Testis (tissue), 2 donors: Measurements from ENCODE around the gene LRMDA.

ENCODE experiments used
- POLR2A ChIP-seq: fragments of 450-650 bp; IDR thresholded peaks from one replicate; pipeline ENCODE4 v1.6.1; 2017; ENCODE audit warnings: antibody characterized with exemption, mild to moderate bottlenecking, moderate library complexity
- TF ChIP-seq, protein P1 (sequence below), 3 experiments: fragments of 450-650 bp in 2 of 3; fragments of 200-600 bp in 1 of 3; sonication (generic) in 1 of 3; IDR thresholded peaks; one replicate each; pipeline ENCODE4 v1.5.1; 2016 to 2019; ENCODE audit warnings: antibody characterized with exemption in 3 of 3, mild to moderate bottlenecking in 2 of 3, moderate library complexity in 1 of 3

DNA sequence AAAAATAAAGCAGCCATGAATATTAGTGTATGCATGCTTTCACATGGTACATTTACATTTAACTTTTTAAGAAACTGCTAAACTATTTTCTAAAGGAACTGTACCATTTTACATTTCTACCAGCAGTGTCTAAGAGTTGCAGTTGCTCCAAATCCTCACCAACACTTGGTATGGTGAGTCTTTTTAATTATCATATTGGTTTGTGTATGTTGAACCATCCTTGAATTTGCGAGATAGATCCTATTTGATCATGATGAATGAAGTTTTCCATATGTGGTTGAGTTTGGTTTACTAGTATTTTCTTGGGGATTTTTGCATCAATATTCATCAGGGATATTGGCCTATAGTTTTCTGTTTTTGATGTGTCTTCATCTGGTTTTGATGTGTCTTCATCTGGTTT, 1057.2 kb downstream of the LRMDA start:
- no peak for TF ChIP-seq POLR2A
- TF ChIP-seq, protein P1, sequence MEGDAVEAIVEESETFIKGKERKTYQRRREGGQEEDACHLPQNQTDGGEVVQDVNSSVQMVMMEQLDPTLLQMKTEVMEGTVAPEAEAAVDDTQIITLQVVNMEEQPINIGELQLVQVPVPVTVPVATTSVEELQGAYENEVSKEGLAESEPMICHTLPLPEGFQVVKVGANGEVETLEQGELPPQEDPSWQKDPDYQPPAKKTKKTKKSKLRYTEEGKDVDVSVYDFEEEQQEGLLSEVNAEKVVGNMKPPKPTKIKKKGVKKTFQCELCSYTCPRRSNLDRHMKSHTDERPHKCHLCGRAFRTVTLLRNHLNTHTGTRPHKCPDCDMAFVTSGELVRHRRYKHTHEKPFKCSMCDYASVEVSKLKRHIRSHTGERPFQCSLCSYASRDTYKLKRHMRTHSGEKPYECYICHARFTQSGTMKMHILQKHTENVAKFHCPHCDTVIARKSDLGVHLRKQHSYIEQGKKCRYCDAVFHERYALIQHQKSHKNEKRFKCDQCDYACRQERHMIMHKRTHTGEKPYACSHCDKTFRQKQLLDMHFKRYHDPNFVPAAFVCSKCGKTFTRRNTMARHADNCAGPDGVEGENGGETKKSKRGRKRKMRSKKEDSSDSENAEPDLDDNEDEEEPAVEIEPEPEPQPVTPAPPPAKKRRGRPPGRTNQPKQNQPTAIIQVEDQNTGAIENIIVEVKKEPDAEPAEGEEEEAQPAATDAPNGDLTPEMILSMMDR (IDR thresholded peaks at IDR 0.05): no peak
